ENCODE data around the gene FGFRL1.

Gene FGFRL1

GRCh38 chr4:1029529-1029928 lies 18.1 kb downstream of the FGFRL1 start:
- H3K4me3 ChIP-seq (replicated peaks; ENCODE audit: insufficient read depth, low read length): no peak overlapping the region

GRCh38 chr4:1030031-1030430 lies 18.6 kb downstream of the FGFRL1 start:
- DNase-seq (ENCODE audit: low read depth in 1 of 2, low spot score in 1 of 2): no peak
- Histone ChIP-seq H3K27ac (replicated peaks) (no peak overlapping the region), H3K27me3 (ENCODE audit: insufficient read depth, poor library complexity, severe bottlenecking) (no peaks in the 10 kb centered on the region), H3K4me3 (replicated peaks; ENCODE audit: insufficient read depth, low read length) (no peak overlapping the region)
- no peak for TF ChIP-seq GABPA (IDR thresholded peaks at IDR 0.05; ENCODE audit: low read depth)
- no peak for TF ChIP-seq POLR2AphosphoS5 (IDR thresholded peaks at IDR 0.05; ENCODE audit: low read depth)
- no peak for TF ChIP-seq CTCF (IDR thresholded peaks at IDR 0.05; ENCODE audit: insufficient read depth, low read length)
- no peak for TF ChIP-seq REST (IDR thresholded peaks at IDR 0.05; ENCODE audit: insufficient replicate concordance, low read depth)
- no peak for TF ChIP-seq SPI1 (IDR thresholded peaks at IDR 0.05; ENCODE audit: borderline replicate concordance, low read depth)

More at GRCh38 chr4:1029529-1029928, 18.1 kb downstream of the FGFRL1 start:
- Histone ChIP-seq H3K27me3 (ENCODE audit: insufficient read depth, poor library complexity, severe bottlenecking) (no peaks in the 10 kb centered on the region), H3K27ac (replicated peaks) (no peak overlapping the region)
- TF ChIP-seq CTCF (IDR thresholded peaks at IDR 0.05; ENCODE audit: insufficient read depth, low read length) (no peak), REST (IDR thresholded peaks at IDR 0.05; ENCODE audit: insufficient replicate concordance, low read depth) (no peak), SPI1 (IDR thresholded peaks at IDR 0.05; ENCODE audit: borderline replicate concordance, low read depth) (no peak), GABPA (IDR thresholded peaks at IDR 0.05; ENCODE audit: low read depth) (no peak), POLR2AphosphoS5 (IDR thresholded peaks at IDR 0.05; ENCODE audit: low read depth) (no peak)
- DNase-seq (ENCODE audit: low read depth in 1 of 2, low spot score in 1 of 2): no peak

- Histone ChIP-seq H3K27ac (replicated peaks) (no peak overlapping the region), H3K27me3 (ENCODE audit: insufficient read depth, poor library complexity, severe bottlenecking) (no peaks in the 10 kb centered on the region), H3K4me3 (replicated peaks; ENCODE audit: insufficient read depth, low read length) (no peak overlapping the region)
- no peak for TF ChIP-seq CTCF (IDR thresholded peaks at IDR 0.05; ENCODE audit: insufficient read depth, low read length)
- no peak for TF ChIP-seq GABPA (IDR thresholded peaks at IDR 0.05; ENCODE audit: low read depth)
- TF ChIP-seq POLR2AphosphoS5 (IDR thresholded peaks at IDR 0.05; ENCODE audit: low read depth): no peak
- TF ChIP-seq REST (IDR thresholded peaks at IDR 0.05; ENCODE audit: insufficient replicate concordance, low read depth): no peak
- no peak for TF ChIP-seq SPI1 (IDR thresholded peaks at IDR 0.05; ENCODE audit: borderline replicate concordance, low read depth)
- no peak for DNase-seq (ENCODE audit: low read depth in 1 of 2, low spot score in 1 of 2)
These were observed 19.1 kb downstream of the FGFRL1 start for GRCh38 chr4:1030559-1030958.
